Activated CD4-positive, alpha-beta T cell treated with anti-CD3 and anti-CD28 coated beads, Interleukin-2, Interleukin-4, amounts not matched to agents 100 ng/mL and 50 ng/mL, durations not matched to agents 16 hours and 8 hours (primary cell): Measurements from ENCODE around the gene TMEM8B.
A peak's percentile ranks its signal among the peaks of the same experiment; 100 is the strongest.

Source experiments
- DNase-seq: peaks from one replicate; pipeline ENCODE4 v3.0.0-alpha.2; 2020; ENCODE audit warnings: low spot score

TMEM8B gene

DNA sequence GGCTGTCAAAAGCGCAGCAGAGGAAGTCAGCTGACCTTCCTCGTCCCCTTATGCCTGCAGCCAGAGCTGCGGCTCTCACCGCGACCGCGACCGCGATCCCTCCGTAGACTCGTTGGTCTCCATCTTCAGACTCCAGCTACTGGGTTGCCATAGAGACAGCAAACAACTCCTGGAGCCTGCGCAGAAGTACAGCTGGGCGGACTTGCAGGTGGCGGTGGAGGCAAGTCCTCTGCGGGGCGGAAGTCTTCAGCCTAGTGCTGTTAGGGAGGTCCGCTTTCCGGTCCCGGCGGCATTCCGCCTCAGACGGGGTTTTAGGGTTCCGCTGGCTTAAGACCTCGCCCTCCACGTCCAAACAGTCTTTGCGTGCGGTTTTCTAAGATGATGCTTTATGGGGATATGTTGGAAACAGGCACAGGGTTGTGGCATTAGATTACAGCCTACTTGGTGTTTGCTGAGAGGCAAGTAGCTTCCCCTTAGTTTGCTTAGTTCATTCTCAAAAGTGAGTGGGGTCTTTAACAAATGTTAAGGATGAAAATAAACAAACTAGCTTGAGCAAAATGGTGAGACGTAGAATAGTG, 16.9 kb upstream of the TMEM8B start, which contains the start of gene SPAG8:
TSS of gene SPAG8 (minus strand) at position 238 of the 578 bp plus-strand sequence. CDS start at position 123, 115 bp downstream.
- peak; percentile 97 for DNase-seq

GRCh38 chr9:35813434-35814105, 15.5 kb upstream of the TMEM8B start:
- DNase-seq, result no peak

DNA sequence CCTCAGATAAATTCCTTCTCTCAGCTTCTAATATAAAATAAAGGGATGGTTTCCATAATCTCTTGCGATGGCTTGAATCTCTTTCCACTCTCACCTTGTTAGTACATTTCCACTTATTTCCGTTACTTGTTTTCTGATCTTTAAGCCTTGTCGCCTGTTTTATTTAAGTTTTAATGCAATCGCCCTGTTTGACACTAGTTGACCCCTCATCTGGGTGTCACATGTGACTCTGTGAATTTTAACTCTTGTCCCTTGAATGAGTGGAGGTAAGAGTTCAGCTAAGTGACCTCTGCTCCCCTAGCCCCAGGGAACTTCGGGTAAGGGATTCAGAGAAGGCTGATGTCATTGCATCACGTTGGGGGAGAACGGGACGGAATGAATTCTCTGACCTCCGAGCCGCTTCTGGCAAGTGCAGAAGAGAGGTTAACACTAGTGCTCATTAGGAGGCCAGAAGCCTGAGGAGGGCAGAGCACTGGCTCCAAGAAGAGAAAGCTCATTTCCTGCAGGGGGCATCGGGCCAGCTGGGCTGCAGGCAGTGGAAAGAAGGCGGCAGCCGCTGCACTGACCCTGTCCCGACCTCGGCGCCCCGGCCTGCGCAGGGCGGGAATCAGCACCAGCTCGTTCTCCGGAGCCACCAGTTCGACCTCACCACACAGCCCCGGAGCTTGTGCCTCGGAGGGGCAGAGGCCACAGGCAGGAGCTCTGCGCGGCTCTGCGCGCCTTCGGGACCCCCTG, 14.8 kb upstream of the TMEM8B start:
- DNase-seq, result peak; percentile 53

DNA sequence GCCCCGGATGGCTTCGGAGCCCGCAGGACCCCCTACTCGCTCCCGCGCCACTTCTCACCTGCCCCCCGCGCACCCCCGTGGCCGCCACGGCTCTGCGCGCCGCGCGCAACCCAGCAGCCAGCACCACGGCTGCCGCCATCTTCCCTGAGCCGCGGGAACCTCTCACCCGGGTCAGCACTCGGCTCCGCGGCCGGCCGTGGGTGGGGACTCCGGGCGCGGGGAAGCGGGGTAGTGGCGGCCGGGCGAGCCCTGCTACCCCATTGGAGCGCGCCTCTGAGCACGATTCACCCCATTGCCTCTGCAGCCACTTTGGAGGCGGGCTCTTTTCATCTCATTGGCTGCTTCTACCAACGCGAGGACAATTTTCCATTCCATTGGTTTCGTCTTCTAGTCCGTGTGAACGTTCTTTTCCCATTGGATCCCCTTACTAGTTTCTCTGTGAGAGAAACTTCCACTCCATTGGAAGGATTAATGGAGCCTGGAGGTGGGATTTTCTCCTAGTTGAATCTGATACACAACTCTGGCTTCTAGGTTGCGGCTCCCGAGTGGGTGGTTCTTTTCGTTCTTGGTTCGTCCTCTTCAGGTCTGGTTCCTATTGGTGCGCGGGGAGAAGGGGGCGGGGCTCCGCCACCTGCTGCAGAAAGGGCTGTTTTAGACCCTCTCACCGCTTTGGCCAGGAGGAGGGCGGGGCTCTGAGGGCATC, 14.0 kb upstream of the TMEM8B start, which contains the start of gene HINT2:
TSS of gene HINT2 (minus strand) at position 202 of the 703 bp plus-strand sequence. CDS start at position 139, 63 bp downstream.
- DNase-seq, result peak; percentile 97

DNA sequence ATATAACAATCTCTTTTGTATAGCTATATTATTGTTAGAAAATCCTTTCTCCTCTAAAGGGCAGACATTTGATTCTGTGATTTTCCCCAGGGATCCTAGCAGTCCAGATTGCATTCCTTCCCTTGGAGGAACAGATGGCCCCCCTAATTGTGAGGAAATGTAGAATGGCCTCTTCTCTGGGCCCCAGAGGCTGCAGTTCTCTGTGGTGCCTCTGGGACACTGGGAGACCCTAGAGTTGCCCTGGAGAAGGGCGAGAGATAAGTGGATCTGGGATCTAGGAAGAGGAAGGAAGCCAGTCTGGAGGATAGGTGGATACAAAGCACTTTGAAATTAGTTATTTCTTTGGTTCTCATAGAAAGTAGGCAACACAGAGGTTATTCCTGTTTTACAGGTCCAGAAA, 12.3 kb upstream of the TMEM8B start:
- no peak for DNase-seq

- DNase-seq, result no peak
Observed at GRCh38 chr9:35818341-35818740, 10.7 kb upstream of the TMEM8B start.

DNA sequence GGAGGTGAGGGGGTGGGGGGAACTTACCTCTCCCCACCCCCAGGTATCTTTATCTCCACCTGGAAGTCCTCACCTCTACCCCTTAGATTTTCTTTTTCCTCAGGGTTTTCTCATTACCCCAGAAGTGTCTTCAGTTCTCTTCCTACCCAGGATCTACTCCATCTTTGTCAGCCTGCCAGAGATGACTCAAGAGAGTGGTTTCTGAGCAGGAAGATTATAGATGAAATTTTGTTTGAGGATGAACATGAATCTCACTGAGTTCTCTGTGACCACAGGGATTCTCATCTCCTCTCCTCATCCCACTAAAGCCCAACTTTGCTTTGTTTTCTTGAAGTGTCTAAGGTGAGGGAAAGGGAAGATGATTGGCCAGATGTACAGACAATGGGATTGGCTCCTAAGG, 9.0 kb upstream of the TMEM8B start:
- no peak for DNase-seq

DNA sequence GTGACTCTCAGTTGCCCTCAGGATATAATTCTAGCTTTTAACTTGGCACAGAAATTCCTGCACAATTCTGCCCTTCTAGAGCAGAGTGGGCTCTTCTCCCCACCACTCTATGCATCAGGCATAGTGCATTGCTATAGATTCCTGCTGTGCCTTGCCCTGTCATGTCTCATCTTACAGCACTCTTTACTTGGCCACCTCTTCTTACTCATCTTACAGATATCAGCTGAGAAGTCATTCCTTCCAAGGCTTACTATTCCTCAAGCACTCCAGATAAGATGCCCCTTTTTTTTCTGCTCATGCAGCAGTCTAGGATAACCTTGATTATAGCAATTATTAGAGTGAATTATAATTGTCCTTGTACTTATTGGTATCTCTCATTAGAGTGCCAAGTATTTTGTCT, 6.1 kb upstream of the TMEM8B start:
- no peak for DNase-seq

DNA sequence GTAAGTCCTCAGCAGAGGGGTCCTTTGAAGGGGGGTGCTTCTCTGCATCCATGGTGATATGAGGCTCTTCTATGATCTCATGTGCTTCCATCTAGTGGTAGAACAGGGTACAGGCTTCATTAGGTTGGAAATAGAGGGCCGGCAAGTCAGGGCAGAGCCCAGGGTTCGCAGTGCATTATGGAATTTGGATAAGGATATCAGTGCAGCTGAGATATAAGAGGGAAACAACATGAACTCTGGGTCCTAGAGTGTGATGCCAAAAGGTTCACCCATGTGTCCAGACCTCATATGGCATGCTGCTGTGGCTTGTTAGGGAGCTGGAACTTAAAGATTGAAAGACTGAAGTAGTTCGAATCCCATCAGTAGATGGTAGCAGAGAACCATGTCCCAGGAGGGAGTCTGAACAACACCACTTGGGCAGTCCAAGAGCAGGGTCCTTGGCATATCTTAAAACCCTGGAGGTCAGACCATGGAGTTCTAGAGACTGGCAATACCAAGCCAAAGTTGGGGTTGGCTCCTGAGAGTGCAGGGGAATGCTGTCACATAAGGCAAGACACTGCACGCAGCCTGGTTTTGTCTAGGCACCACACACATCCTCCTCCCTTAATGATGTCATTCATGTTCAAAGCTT, 2.8 kb upstream of the TMEM8B start:
- peak; percentile 55 for DNase-seq

GRCh38 chr9:35827486-35827885, 1.5 kb upstream of the TMEM8B start:
- no peak for DNase-seq

DNA sequence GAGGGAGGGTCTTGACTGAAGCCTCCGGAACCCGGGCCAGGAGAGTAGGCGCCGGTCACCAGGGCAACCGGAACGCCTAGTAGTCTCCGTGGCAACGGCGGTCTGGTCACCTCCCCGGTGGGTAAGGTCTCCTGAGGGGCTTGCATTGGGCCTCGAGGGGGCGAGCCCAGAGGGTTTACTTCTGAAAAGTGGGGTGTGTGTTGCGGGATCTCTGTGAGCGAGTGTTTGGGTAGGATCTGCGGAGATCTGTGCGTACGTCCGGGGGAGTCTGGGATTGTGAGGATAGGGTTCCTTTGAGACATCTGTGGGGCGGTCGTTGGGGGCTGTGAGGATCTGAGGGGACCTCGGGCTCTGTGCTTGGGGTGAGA, 328 bp upstream of the TMEM8B start, which contains the start of gene FAM221B:
TSS of gene FAM221B (minus strand) at position 17 of the 368 bp plus-strand sequence. CDS start 2,571 bp downstream, outside the sequence.
- no peak for DNase-seq

DNA sequence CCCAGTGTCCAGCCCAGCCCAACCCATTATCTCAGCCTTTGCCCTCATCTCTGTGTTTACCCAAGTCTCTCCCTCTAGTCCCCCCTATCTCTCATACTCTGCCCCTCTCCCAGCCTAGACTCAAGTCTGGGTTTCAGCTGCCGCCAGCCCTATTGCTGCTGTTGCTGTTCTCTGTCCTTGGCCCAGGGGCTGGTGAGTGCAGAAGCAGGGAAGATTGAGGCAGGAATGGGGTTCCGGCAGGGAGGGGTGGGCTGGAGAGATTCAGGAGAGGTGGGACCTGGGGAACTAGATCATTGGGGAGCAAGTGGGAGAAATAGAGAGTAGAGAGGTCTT, 702 bp downstream of the TMEM8B start:
- DNase-seq, result no peak

- DNase-seq, result no peak
Observed at GRCh38 chr9:35831040-35831439, 2.0 kb downstream of the TMEM8B start.

- DNase-seq, result no peak
Observed at GRCh38 chr9:35832814-35833213, 3.8 kb downstream of the TMEM8B start.

- no peak for DNase-seq
Observed at GRCh38 chr9:35834260-35835215, 5.5 kb downstream of the TMEM8B start.

GRCh38 chr9:35835216-35835632, 6.2 kb downstream of the TMEM8B start:
- no peak for DNase-seq

DNA sequence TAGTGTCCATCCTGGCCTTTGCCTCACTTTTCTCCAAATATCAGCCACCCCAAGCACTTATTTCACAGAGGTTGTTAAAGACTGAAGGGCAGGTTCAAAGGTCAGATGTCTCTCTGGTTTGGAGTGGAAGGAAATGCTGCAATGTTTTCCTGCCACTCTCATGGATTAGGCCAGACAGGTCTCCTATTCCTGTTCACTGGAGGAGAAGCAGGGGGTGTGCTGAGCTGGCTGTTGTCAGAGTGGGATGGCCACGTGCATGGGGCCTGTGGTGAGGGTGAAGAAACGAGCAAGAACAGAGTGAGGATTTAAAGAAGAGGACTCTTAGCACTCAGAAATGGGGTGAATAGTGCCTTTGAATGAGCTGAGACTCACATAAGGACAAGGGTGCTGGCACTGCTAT, 6.7 kb downstream of the TMEM8B start:
- no peak for DNase-seq

DNA sequence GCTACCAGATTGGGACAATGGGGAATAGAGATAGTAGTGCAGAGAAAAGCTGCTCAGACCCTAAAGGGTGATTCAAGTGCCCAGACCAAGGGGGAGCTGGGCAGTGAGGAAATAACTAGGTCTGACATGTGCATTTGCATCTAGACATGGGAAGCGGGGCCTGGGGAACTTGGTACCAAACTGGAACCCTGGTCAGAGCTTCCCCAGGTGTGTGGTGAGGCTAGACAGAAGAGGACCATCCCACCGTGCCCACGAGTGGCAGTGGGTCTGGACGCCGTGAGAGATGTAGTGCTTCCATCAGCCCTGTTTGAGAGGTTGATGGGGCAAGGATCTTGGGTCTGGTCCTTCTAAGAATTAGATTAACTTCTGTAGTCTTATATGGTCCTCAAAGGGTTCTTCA, 7.6 kb downstream of the TMEM8B start:
- DNase-seq, result no peak

DNA sequence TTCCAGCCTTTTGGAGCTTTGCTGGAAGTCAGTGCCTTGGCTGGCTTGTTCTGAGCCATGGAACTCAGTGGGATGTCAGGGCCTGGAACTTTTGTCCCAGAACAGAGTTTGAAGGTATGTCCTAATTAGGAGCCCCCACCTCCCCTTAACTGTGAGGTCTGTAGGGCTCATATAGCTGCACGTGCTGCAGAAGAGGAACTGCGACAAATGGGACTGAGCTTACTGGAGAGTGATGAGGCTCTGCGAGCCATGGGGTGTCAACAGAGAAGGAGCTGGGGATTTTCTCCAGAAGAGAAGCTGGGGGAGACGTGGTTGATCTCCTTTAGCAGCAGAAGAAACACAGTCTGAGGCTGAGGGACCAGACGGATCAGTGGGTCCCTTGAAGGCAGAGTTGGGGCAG, 10.9 kb downstream of the TMEM8B start:
- no peak for DNase-seq

GRCh38 chr9:35840881-35841644, 12.0 kb downstream of the TMEM8B start:
- no peak for DNase-seq
